ENCODE data around the gene USH1G. TPM values are rescaled to one million over a fixed set of nuclear protein-coding genes. Genes with fewer than 3 reads are reported as not detected.

USH1G gene
- total RNA-seq, 1 donor = not detected

DNA sequence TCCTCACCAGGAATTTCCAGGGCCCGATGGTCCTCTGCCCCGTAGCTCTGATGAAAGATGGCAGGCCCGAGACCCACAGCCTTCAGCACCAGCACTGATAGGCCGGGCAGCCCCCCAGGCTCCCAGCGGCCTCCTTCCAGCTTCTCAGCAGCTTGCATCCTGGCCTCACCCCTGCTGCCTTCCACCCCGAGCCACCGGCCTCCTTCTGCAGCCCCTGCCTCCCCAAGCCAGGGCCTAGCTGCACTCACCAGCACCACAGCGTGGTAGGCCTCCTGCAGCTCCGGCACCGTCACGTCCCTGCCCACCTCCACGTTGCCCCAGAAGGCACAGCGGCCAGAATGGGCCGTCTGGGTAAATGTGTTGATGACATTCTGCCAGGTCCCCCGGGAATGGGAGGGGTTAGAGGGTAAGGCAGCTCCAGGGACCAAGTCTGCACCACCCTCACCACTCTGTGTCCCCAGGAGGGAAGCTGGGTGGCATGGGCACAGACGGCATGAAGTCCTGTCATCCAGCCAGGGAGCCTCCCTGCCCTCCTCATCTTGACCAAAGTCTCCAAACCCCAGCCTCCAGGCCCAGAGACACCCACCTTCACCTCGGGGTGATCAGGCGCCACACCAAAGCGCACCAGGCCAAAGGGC is 56.7 kb downstream of the USH1G start:
- no peak for TF ChIP-seq CTCF (IDR thresholded peaks at IDR 0.05; ENCODE audit: extremely low read depth, low read depth, low read length)

More for the DNA sequence above, 56.7 kb downstream of the USH1G start:
- DNase-seq (ENCODE audit: insufficient read length, low spot score, missing footprints) = no peak
- Histone ChIP-seq H3K36me3 (ENCODE audit: insufficient read depth, low read length) (no peaks in the 10 kb centered on the region), H3K4me3 (ENCODE audit: insufficient read depth, low read length) (no peak overlapping the region), H2AFZ (ENCODE audit: low read length) (no peak overlapping the region), H3K27me3 (ENCODE audit: insufficient read depth, low read length) (peaks cover 10% of the 10 kb centered on the region), H4K20me1 (ENCODE audit: insufficient read depth, low read length) (peaks cover 4% of the 10 kb centered on the region), H3K9me3 (ENCODE audit: low read depth, low read length) (no peaks in the 10 kb centered on the region), H3K79me2 (ENCODE audit: insufficient read depth, low read length) (peaks cover under 1% of the 10 kb centered on the region), H3K4me1 (ENCODE audit: insufficient read depth, low read length) (peaks cover 7% of the 10 kb centered on the region), H3K4me2 (ENCODE audit: insufficient read depth, low read length) (no peak overlapping the region), H3K27ac (ENCODE audit: low read depth, low read length) (no peak overlapping the region)

Other genes with a start within 250 kb of the USH1G start
- gene CD300LF, start 210.3 kb downstream of the USH1G start, total RNA-seq = not detected in 2 replicates
- under 0.01 and 0.36 TPM in 2 replicates for gene RAB37, start 186.0 kb downstream of the USH1G start, total RNA-seq
- 15.9 and 22.1 TPM in 2 replicates for gene NHERF1, start 174.6 kb downstream of the USH1G start, total RNA-seq
- 33.0 and 35.1 TPM in 2 replicates for gene NAT9, start 146.9 kb downstream of the USH1G start, total RNA-seq
- gene GRIN2C, start 63.4 kb downstream of the USH1G start, total RNA-seq = 0.29 and 0.72 TPM in 2 replicates
- 23.5 and 25.9 TPM in 2 replicates for gene FDXR, start 50.3 kb downstream of the USH1G start, total RNA-seq
- gene FADS6, start 29.6 kb downstream of the USH1G start, total RNA-seq = not detected in 2 replicates
- gene OTOP2, start 1.0 kb upstream of the USH1G start, total RNA-seq = not detected in 2 replicates
- gene OTOP3, start 12.6 kb upstream of the USH1G start, total RNA-seq = not detected in 2 replicates
- 0.36 TPM in 1 of 2 replicates, not detected in the other for gene HID1, start 49.5 kb upstream of the USH1G start, total RNA-seq
- gene CDR2L, start 64.4 kb upstream of the USH1G start, total RNA-seq = 15.9 and 16.6 TPM in 2 replicates
- gene MRPL58, start 89.4 kb upstream of the USH1G start, total RNA-seq = 21.2 and 23.5 TPM in 2 replicates
- gene ATP5PD, start 123.7 kb upstream of the USH1G start, total RNA-seq = 240 and 278 TPM in 2 replicates
- gene KCTD2, start 124.0 kb upstream of the USH1G start, total RNA-seq = 19.7 and 20.3 TPM in 2 replicates
- 16.3 and 19.2 TPM in 2 replicates for gene SLC16A5, start 164.7 kb upstream of the USH1G start, total RNA-seq
- gene ARMC7, start 186.7 kb upstream of the USH1G start, total RNA-seq = 3.2 and 3.3 TPM in 2 replicates
- gene NT5C, start 208.5 kb upstream of the USH1G start, total RNA-seq = 48.1 and 53.9 TPM in 2 replicates
- 55.7 and 60.8 TPM in 2 replicates for gene JPT1, start 231.3 kb upstream of the USH1G start, total RNA-seq